HCT116 (cell line): ENCODE measurements around the gene HBA2. TPM values are rescaled to one million over a fixed set of nuclear protein-coding genes. Genes with fewer than 3 reads are reported as not detected.

Experiments used
- ATAC-seq: fragments of 200-7000 bp; cut with Tn5 transposase; 2 replicates; pipeline ENCODE4 v1.9.1; 2020; ENCODE audit warnings: mild to moderate bottlenecking, moderate library complexity
- BruUV-seq: library from RNA; stranded (reverse); fragments of 400-500 nt; replicated peaks from 2 replicates; lab custom pipeline; 2021; lab: Mats Ljungman, UMichigan
- CTCF ChIA-PET: fragments of 300-600 bp; sonication (Branson Sonifier 250); formaldehyde crosslinking; loops from one replicate; lab custom pipeline; 2021; ENCODE audit warnings: antibody characterized with exemption; lab: Charles Lee
- POLR2A ChIA-PET: fragments of 300-600, 350-600 bp; sonication (Branson Sonifier 250); formaldehyde crosslinking; loops from one replicate; lab custom pipeline; 2021; ENCODE audit warnings: antibody characterized with exemption; lab: Charles Lee
- RAD21 ChIA-PET, 2 experiments: fragments of 300-600 bp; sonication (Branson Sonifier 250); formaldehyde crosslinking; loops; one replicate each; lab custom pipeline; 2023; ENCODE audit warnings: low total read pairs in 2 of 2; ENCODE audit not compliant: uncharacterized antibody in 2 of 2, unreplicated experiment in 2 of 2, low non-redundant PET in 1 of 2; lab: Charles Lee
- DNase-seq: peaks from one replicate; pipeline ENCODE4 v3.0.0-alpha.2; 2010; ENCODE audit warnings: low read depth, low spot score
- H2AFZ ChIP-seq: fragments of 200-600 bp; shearing (Covaris generic), sonication (generic); 2 replicates; pipeline ENCODE4 v1.6.1; 2017; ENCODE audit warnings: low read depth, mixed run types, mixed read lengths, antibody characterized with exemption, low read length; ENCODE audit not compliant: poor library complexity, severe bottlenecking
- H3K27ac ChIP-seq: 2 replicates; pipeline ENCODE4 v1.5.1; 2012; ENCODE audit warnings: low read depth, low read length
- H3K27me3 ChIP-seq: fragments of 200-600 bp; sonication (generic); 2 replicates; pipeline ENCODE4 v1.6.1; 2016; ENCODE audit warnings: mixed run types, low read length, mixed read lengths; ENCODE audit not compliant: insufficient read depth
- H3K36me3 ChIP-seq, 2 experiments: fragments of 200-500 bp in 1 of 2; fragments of 200-600 bp in 1 of 2; sonication (Bioruptor generic) in 1 of 2; sonication (generic) in 1 of 2; 2 replicates each; pipeline versions ENCODE4 v1.5.1 to v1.6.1; 2014 to 2016; ENCODE audit warnings: low read length in 2 of 2, inconsistent platforms in 1 of 2, mixed read lengths in 1 of 2, mixed run types in 1 of 2; ENCODE audit not compliant: insufficient read depth in 2 of 2, control insufficient read depth in 1 of 2
- H3K4me1 ChIP-seq, 2 experiments: fragments of 200-600 bp in 1 of 2; sonication (generic) in 1 of 2; 2 replicates each; pipeline versions ENCODE4 v1.5.1 to v1.6.1; 2012 to 2017; ENCODE audit warnings: low read length in 2 of 2, inconsistent platforms in 1 of 2, mild to moderate bottlenecking in 1 of 2, mixed read lengths in 1 of 2, mixed run types in 1 of 2, moderate library complexity in 1 of 2; ENCODE audit not compliant: insufficient read depth in 2 of 2, control insufficient read depth in 1 of 2
- H3K4me2 ChIP-seq: fragments of 200-600 bp; sonication (generic); 2 replicates; pipeline ENCODE4 v1.6.1; 2017; ENCODE audit warnings: mixed run types, low read length, mixed read lengths
- H3K4me3 ChIP-seq, 2 experiments: fragments of 200-600 bp in 1 of 2; sonication (generic) in 1 of 2; replicated peaks in 1 of 2; 2 replicates each; pipeline ENCODE4 v1.5.1; 2011 to 2016; ENCODE audit warnings: low read length in 2 of 2, control low read depth in 1 of 2, low read depth in 1 of 2, mild to moderate bottlenecking in 1 of 2, mixed read lengths in 1 of 2, mixed run types in 1 of 2
- H3K79me2 ChIP-seq: fragments of 200-600 bp; sonication (generic); 2 replicates; pipeline ENCODE4 v1.6.1; 2017; ENCODE audit warnings: mild to moderate bottlenecking, mixed run types, low read length, moderate library complexity, mixed read lengths; ENCODE audit not compliant: insufficient read depth
- H3K9ac ChIP-seq: fragments of 200-600 bp; sonication (generic); 2 replicates; pipeline ENCODE4 v1.6.1; 2016; ENCODE audit warnings: low read length, mixed read lengths
- H3K9me2 ChIP-seq: fragments of 200-600 bp; sonication (generic), shearing (Covaris generic); 2 replicates; pipeline ENCODE4 v1.6.1; 2017; ENCODE audit warnings: mixed run types, mild to moderate bottlenecking, moderate library complexity; ENCODE audit not compliant: insufficient read depth
- H3K9me3 ChIP-seq, 2 experiments: fragments of 200-500 bp in 1 of 2; fragments of 200-600 bp in 1 of 2; sonication (Bioruptor generic) in 1 of 2; sonication (generic) in 1 of 2; 2 replicates each; pipeline ENCODE4 v1.6.1; 2014 to 2017; ENCODE audit warnings: low read length in 2 of 2, mixed read lengths in 2 of 2, inconsistent platforms in 1 of 2, low read depth in 1 of 2, mild to moderate bottlenecking in 1 of 2, mixed run types in 1 of 2, moderate library complexity in 1 of 2; ENCODE audit not compliant: control insufficient read depth in 1 of 2, insufficient read depth in 1 of 2
- H4K20me1 ChIP-seq: fragments of 200-600 bp; sonication (generic), shearing (Covaris generic); 2 replicates; pipeline ENCODE4 v1.6.1; 2017; ENCODE audit warnings: mixed run types, mild to moderate bottlenecking, moderate library complexity; ENCODE audit not compliant: insufficient read depth
- CEBPB ChIP-seq: IDR thresholded peaks from 2 replicates; pipeline ENCODE4 v1.6.1; 2012; ENCODE audit warnings: low read depth
- ELF1 ChIP-seq: IDR thresholded peaks from 2 replicates; pipeline ENCODE4 v1.6.1; 2012; ENCODE audit warnings: low read depth, borderline replicate concordance
- EZH2 ChIP-seq: fragments of 200-600 bp; sonication (generic); IDR thresholded peaks from 2 replicates; pipeline ENCODE4 v1.6.1; 2017; ENCODE audit warnings: antibody characterized with exemption, mixed run types
- FOSL1 ChIP-seq: IDR thresholded peaks from 2 replicates; pipeline ENCODE4 v1.6.1; 2012; ENCODE audit warnings: low read depth
- POLR2A ChIP-seq: IDR thresholded peaks from 2 replicates; pipeline ENCODE4 v1.7.0; 2011; ENCODE audit warnings: borderline replicate concordance; ENCODE audit not compliant: insufficient read depth, insufficient read length; ENCODE audit errors: extremely low read depth
- POLR2AphosphoS5 ChIP-seq: IDR thresholded peaks from 2 replicates; pipeline ENCODE4 v1.6.1; 2011; ENCODE audit warnings: mild to moderate bottlenecking, low read depth, low read length, moderate library complexity
- SIN3A ChIP-seq: IDR thresholded peaks from 2 replicates; pipeline ENCODE4 v1.6.1; 2012; ENCODE audit warnings: low read depth
- SRF ChIP-seq: IDR thresholded peaks from 2 replicates; pipeline ENCODE4 v1.6.1; 2012; ENCODE audit warnings: low read depth
- TCF7L2 ChIP-seq: IDR thresholded peaks from 2 replicates; pipeline ENCODE4 v1.7.0; 2011; ENCODE audit warnings: borderline replicate concordance, inconsistent platforms; ENCODE audit not compliant: insufficient read depth, insufficient read length; ENCODE audit errors: extremely low read depth
- ZFX ChIP-seq: fragments of 450-650 bp; IDR thresholded peaks from 2 replicates; pipeline ENCODE4 v1.6.1; 2017
- ZNF274 ChIP-seq: fragments of 200-500 bp; sonication (Bioruptor generic); IDR thresholded peaks from 2 replicates; pipeline ENCODE4 v1.6.1; 2014; ENCODE audit warnings: mild to moderate bottlenecking, low read depth, low read length, inconsistent platforms
- intact Hi-C: fragments of 100-400 bp; cut with micrococcal nuclease; formaldehyde crosslinking; loops from 2 replicates; pipeline ENCODE4 v1.10.0; 2022
- total RNA-seq: library from RNA; stranded (reverse); gene quantifications from one replicate; pipeline ENCODE4 v1.2.1, GENCODE V29; 2021; ENCODE audit not compliant: unreplicated experiment
- TF ChIP-seq, protein P1 (sequence below): IDR thresholded peaks from 2 replicates; pipeline ENCODE4 v1.6.1; 2012
- TF ChIP-seq, protein P2 (sequence below): IDR thresholded peaks from 2 replicates; pipeline ENCODE4 v1.6.1; 2011; ENCODE audit warnings: mild to moderate bottlenecking, low read length, moderate library complexity; ENCODE audit not compliant: insufficient replicate concordance; ENCODE audit errors: extremely low read depth
- TF ChIP-seq, protein P3 (sequence below): IDR thresholded peaks from 2 replicates; pipeline ENCODE4 v1.6.1; 2012
- TF ChIP-seq, protein P4 (sequence below): IDR thresholded peaks from 2 replicates; pipeline ENCODE4 v1.6.1; 2012; ENCODE audit warnings: low read depth

The HBA2 gene
- total RNA-seq, 1 experiment from 2014 or later = 3.0 TPM

DNA sequence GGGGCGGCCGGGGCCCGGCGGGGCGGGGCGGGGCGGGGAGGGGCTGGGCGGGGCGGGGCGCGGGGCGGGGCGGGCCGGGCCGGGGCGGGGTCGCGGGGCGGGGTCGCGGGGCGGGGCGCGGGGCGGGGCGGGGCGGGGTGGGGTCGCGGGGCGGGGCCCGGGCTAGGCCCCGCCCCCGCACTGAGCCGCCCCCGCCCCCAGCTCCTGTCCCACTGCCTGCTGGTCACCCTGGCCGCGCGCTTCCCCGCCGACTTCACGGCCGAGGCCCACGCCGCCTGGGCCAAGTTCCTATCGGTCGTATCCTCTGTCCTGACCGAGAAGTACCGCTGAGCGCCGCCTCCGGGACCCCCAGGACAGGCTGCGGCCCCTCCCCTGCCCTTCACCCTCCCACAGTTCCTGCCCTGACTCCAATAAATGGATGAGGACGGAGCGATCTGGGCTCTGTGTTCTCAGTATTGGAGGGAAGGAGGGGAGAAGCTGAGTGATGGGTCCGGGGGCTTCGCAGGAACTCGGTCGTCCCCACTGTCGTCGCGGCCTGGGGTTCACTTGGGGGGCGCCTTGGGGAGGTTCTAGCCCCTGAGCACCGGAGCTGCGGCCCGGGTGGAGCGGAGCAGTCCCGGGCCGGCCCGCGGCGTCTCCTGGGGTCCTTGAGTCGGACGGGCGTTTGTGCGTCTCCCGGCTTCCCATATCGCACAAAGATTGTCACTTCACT, 7.7 kb upstream of the HBA2 start:
- ATAC-seq = peak; percentile 64
- BruUV-seq = no TSS peak

More for the DNA sequence above, 7.7 kb upstream of the HBA2 start:
- H3K9me2 ChIP-seq = no peaks in the 10 kb centered on the region
- H3K4me3 ChIP-seq = no peak overlapping the region
- no peaks in the 10 kb centered on the region for H3K36me3 ChIP-seq
- POLR2A ChIA-PET = no interaction called here
- TF ChIP-seq ELF1 (no peak), CEBPB (no peak), SIN3A (no peak), POLR2A (no peak), ZNF274 (no peak), ZFX (no peak), EZH2 (no peak), POLR2AphosphoS5 (no peak), TCF7L2 (no peak), FOSL1 (no peak), SRF (no peak)
- TF ChIP-seq, protein P1, sequence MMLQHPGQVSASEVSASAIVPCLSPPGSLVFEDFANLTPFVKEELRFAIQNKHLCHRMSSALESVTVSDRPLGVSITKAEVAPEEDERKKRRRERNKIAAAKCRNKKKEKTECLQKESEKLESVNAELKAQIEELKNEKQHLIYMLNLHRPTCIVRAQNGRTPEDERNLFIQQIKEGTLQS = no peak
- TF ChIP-seq, protein P2, sequence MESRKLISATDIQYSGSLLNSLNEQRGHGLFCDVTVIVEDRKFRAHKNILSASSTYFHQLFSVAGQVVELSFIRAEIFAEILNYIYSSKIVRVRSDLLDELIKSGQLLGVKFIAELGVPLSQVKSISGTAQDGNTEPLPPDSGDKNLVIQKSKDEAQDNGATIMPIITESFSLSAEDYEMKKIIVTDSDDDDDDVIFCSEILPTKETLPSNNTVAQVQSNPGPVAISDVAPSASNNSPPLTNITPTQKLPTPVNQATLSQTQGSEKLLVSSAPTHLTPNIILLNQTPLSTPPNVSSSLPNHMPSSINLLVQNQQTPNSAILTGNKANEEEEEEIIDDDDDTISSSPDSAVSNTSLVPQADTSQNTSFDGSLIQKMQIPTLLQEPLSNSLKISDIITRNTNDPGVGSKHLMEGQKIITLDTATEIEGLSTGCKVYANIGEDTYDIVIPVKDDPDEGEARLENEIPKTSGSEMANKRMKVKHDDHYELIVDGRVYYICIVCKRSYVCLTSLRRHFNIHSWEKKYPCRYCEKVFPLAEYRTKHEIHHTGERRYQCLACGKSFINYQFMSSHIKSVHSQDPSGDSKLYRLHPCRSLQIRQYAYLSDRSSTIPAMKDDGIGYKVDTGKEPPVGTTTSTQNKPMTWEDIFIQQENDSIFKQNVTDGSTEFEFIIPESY = no peak
- TF ChIP-seq, protein P3, sequence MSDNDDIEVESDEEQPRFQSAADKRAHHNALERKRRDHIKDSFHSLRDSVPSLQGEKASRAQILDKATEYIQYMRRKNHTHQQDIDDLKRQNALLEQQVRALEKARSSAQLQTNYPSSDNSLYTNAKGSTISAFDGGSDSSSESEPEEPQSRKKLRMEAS = no peak
- TF ChIP-seq, protein P4, sequence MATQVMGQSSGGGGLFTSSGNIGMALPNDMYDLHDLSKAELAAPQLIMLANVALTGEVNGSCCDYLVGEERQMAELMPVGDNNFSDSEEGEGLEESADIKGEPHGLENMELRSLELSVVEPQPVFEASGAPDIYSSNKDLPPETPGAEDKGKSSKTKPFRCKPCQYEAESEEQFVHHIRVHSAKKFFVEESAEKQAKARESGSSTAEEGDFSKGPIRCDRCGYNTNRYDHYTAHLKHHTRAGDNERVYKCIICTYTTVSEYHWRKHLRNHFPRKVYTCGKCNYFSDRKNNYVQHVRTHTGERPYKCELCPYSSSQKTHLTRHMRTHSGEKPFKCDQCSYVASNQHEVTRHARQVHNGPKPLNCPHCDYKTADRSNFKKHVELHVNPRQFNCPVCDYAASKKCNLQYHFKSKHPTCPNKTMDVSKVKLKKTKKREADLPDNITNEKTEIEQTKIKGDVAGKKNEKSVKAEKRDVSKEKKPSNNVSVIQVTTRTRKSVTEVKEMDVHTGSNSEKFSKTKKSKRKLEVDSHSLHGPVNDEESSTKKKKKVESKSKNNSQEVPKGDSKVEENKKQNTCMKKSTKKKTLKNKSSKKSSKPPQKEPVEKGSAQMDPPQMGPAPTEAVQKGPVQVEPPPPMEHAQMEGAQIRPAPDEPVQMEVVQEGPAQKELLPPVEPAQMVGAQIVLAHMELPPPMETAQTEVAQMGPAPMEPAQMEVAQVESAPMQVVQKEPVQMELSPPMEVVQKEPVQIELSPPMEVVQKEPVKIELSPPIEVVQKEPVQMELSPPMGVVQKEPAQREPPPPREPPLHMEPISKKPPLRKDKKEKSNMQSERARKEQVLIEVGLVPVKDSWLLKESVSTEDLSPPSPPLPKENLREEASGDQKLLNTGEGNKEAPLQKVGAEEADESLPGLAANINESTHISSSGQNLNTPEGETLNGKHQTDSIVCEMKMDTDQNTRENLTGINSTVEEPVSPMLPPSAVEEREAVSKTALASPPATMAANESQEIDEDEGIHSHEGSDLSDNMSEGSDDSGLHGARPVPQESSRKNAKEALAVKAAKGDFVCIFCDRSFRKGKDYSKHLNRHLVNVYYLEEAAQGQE = no peak
- TF ChIP-seq, all 23 proteins: peak for 0
- ChIA-PET CTCF (no interaction called here), RAD21 (no interaction called here)
- Histone ChIP-seq H3K27ac (no peak overlapping the region), H3K27me3 (no peaks in the 10 kb centered on the region), H2AFZ (no peak overlapping the region), H3K79me2 (no peaks in the 10 kb centered on the region), H4K20me1 (no peaks in the 10 kb centered on the region), H3K9me3 (no peaks in the 10 kb centered on the region), H3K4me1 (peaks cover 0 to 10% of the 10 kb centered on the region in 2 experiments; a peak in 1 of 4 replicates), H3K9ac (no peak overlapping the region), H3K4me2 (no peak overlapping the region)
- DNase-seq = no peak
- intact Hi-C loops = no loop called here
